ENCODE results near the gene LRPAP1.

DNA sequence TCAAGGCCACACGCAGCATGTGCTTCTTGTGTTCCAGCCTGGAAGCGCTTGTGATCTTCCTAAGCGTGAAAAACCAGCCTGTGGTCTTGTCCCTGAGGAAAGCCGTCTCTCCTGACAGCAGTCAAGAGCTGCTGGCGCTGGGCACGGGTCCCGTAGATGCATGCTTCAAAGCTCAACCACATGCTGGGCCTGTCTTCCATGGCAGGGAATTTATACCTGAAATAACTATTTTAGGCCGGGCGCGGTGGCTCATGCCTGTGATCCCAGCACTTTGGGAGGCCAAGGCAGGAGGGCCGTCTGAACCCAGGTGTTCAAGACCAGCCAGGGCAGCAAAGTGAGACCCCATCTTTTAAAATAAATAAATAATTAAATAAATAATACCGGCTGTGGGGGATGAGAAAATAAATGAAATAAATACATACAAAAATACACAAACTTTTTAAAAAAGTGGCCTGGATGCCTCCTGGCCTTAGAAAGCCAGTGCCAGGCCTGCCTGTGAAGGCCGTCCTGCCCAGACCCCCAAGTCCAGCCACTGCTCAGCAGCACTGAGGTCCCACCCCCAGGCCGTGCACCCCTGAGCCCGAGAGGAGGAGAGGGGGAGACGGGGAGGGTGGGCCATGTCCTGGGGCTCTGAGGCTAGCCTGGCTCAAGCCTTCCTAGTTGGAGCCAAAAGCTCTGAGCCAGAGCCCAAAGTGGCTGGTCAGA lies 10.4 kb downstream of the LRPAP1 start:
- TF ChIP-seq POLR2A (IDR thresholded peaks at IDR 0.05) = no peak
- TF ChIP-seq, protein P1, sequence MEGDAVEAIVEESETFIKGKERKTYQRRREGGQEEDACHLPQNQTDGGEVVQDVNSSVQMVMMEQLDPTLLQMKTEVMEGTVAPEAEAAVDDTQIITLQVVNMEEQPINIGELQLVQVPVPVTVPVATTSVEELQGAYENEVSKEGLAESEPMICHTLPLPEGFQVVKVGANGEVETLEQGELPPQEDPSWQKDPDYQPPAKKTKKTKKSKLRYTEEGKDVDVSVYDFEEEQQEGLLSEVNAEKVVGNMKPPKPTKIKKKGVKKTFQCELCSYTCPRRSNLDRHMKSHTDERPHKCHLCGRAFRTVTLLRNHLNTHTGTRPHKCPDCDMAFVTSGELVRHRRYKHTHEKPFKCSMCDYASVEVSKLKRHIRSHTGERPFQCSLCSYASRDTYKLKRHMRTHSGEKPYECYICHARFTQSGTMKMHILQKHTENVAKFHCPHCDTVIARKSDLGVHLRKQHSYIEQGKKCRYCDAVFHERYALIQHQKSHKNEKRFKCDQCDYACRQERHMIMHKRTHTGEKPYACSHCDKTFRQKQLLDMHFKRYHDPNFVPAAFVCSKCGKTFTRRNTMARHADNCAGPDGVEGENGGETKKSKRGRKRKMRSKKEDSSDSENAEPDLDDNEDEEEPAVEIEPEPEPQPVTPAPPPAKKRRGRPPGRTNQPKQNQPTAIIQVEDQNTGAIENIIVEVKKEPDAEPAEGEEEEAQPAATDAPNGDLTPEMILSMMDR (IDR thresholded peaks at IDR 0.05) = no peak
